Muscle layer of duodenum (tissue), 2 donors: ENCODE results near the gene MEIKIN.

Experiments used
- H3K27ac ChIP-seq: one replicate; pipeline ENCODE4 v1.7.0; 2013; ENCODE audit warnings: mild to moderate bottlenecking, low read length
- H3K27me3 ChIP-seq: one replicate; pipeline ENCODE4 v1.7.0; 2013; ENCODE audit warnings: low read depth, mild to moderate bottlenecking, control low read depth, low read length
- H3K36me3 ChIP-seq, 2 donors: one replicate each; pipeline ENCODE4 v1.7.0; 2013; ENCODE audit warnings: low read length in 2 of 2, control low read depth in 1 of 2, mild to moderate bottlenecking in 1 of 2; ENCODE audit not compliant: insufficient read depth in 2 of 2, control insufficient read depth in 1 of 2
- H3K4me1 ChIP-seq, 2 donors: one replicate each; pipeline ENCODE4 v1.7.0; 2013; ENCODE audit warnings: low read length in 2 of 2, mild to moderate bottlenecking in 2 of 2, control low read depth in 1 of 2, moderate library complexity in 1 of 2; ENCODE audit not compliant: insufficient read depth in 2 of 2, control insufficient read depth in 1 of 2
- H3K4me3 ChIP-seq, 2 donors: one replicate each; pipeline ENCODE4 v1.7.0; 2013; ENCODE audit warnings: low read length in 2 of 2, low read depth in 1 of 2, mild to moderate bottlenecking in 1 of 2
- H3K9me3 ChIP-seq, 2 donors: one replicate each; pipeline ENCODE4 v1.7.0; 2013; ENCODE audit warnings: low read length in 2 of 2, control low read depth in 1 of 2, mild to moderate bottlenecking in 1 of 2; ENCODE audit not compliant: control insufficient read depth in 1 of 2
- donor health status: healthy.

The MEIKIN gene

DNA sequence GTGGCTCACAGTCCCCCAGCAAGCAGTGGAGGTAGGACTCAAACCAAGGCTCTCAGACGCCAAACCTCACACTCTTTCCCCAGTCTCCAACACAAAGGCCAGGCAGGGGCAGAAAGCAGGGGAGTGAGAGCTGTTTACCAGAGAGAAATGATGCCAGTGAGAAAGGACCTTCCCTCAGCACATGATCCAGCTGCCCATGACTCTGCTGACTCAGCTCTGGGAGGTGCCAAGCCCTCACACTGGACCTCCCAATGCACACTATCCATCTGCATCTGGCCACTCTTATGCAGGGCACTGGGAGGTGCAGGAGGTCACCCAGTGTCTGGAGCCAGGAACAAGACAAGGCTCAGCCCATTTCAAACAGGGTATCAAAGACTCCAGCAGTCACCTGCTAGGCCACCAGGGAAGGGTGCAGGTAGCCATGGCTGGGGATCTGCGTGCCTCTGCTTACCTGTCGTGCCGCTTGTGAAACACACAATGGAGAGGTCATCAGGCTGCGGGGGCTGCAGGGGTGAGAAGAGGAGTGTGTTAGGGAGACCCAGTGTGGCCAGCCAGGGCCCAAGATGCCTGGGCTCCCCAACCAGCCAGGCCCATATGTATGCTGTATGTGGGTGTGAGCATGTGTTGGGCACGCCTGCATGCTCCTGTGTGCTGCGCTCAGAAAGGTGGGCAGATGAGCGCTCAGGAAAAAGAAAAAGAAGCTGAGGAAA, 39.6 kb upstream of the MEIKIN start:
- no peaks in the 10 kb centered on the region for H3K36me3 ChIP-seq
- no peaks in the 10 kb centered on the region for H3K27me3 ChIP-seq
- H3K27ac ChIP-seq: no peak overlapping the region
- H3K9me3 ChIP-seq: no peaks in the 10 kb centered on the region
- H3K4me1 ChIP-seq: peaks cover 0 to 10% of the 10 kb centered on the region in 2 donors
- H3K4me3 ChIP-seq: no peak overlapping the region

GRCh38 chr5:131983244-131983771, 37.8 kb upstream of the MEIKIN start:
- H3K36me3 ChIP-seq: no peaks in the 10 kb centered on the region
- no peaks in the 10 kb centered on the region for H3K9me3 ChIP-seq
- H3K27me3 ChIP-seq: no peaks in the 10 kb centered on the region
- H3K4me1 ChIP-seq: peaks cover 0 to 10% of the 10 kb centered on the region in 2 donors
- no peak overlapping the region for H3K4me3 ChIP-seq
- H3K27ac ChIP-seq: no peak overlapping the region

DNA sequence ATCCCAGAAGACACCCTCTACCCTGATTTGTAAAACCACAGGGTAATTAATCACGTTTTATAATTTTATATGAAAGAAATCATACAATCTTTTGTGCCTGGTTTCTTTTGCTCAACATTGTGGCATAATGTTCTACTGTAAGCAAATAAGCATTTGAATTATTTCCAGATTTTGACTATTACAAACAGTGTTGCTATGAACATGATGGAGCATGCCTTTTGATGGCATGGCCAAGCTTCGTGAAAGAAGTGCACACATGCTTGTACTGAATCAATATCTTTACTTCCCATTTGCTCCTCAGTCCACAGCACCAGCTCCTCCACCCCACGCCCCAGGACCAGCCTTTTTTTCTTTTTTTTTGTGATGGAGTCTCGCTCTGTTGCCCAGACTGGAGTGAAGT, 36.1 kb upstream of the MEIKIN start:
- H3K4me3 ChIP-seq: no peak overlapping the region
- no peak overlapping the region for H3K27ac ChIP-seq
- H3K36me3 ChIP-seq: no peaks in the 10 kb centered on the region
- no peaks in the 10 kb centered on the region for H3K9me3 ChIP-seq
- H3K4me1 ChIP-seq: peaks cover 0 to 10% of the 10 kb centered on the region in 2 donors
- no peaks in the 10 kb centered on the region for H3K27me3 ChIP-seq

DNA sequence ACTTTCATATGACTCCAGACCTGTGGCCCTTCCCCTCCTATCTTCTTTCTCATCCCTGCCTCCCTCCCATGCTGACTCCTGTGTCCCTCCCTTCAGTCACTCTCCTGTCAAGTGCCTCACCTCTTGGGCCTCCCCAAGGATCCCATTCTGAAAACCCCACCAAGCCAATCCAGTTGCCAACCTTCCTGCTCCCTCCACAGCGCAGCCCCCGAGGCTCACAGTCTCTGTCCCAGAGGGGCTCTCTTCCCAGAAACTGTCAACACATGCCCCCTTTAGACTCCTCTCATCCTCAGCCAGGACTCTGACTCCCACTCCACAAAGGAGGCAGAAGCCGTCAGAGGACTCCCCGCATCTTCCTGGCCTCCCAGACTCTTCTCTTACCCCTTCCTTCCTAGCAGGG, 35.2 kb upstream of the MEIKIN start:
- Histone ChIP-seq H3K9me3 (no peaks in the 10 kb centered on the region), H3K27me3 (no peaks in the 10 kb centered on the region), H3K4me1 (peaks cover 0 to 10% of the 10 kb centered on the region in 2 donors), H3K36me3 (no peaks in the 10 kb centered on the region), H3K4me3 (no peak overlapping the region), H3K27ac (no peak overlapping the region)

- no peaks in the 10 kb centered on the region for H3K27me3 ChIP-seq
- no peak overlapping the region for H3K27ac ChIP-seq
- peaks cover 0 to 10% of the 10 kb centered on the region in 2 donors for H3K4me1 ChIP-seq
- H3K9me3 ChIP-seq: no peaks in the 10 kb centered on the region
- no peak overlapping the region for H3K4me3 ChIP-seq
- no peaks in the 10 kb centered on the region for H3K36me3 ChIP-seq
Measured at GRCh38 chr5:131979816-131980215, 34.4 kb upstream of the MEIKIN start.

DNA sequence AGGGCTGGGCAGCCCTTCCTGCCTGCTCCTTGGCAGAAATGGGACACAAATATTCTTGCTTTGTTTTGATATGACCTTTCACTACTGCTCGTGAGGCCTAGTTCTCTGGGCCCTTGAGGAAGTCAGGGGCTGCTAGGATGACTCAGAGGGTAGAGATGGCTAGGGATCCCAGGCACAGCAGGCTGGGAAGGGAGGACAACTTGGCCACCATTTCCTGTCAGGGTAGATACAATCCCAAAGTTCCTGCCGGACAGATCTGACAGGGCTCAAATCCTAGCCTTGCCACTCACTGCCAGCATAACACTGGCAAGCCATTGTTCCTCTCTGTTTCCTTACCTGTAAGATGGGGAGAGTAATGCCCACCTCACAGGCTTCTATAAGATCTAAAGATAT, 31.7 kb upstream of the MEIKIN start:
- no peaks in the 10 kb centered on the region for H3K36me3 ChIP-seq
- no peak overlapping the region for H3K27ac ChIP-seq
- no peaks in the 10 kb centered on the region for H3K4me1 ChIP-seq
- no peaks in the 10 kb centered on the region for H3K9me3 ChIP-seq
- no peak overlapping the region for H3K4me3 ChIP-seq
- H3K27me3 ChIP-seq: no peaks in the 10 kb centered on the region

- no peak overlapping the region for H3K4me3 ChIP-seq
- H3K27me3 ChIP-seq: no peaks in the 10 kb centered on the region
- H3K9me3 ChIP-seq: no peaks in the 10 kb centered on the region
- no peaks in the 10 kb centered on the region for H3K36me3 ChIP-seq
- H3K4me1 ChIP-seq: no peaks in the 10 kb centered on the region
- no peak overlapping the region for H3K27ac ChIP-seq
Measured at GRCh38 chr5:131976414-131977211, 31.1 kb upstream of the MEIKIN start.

- Histone ChIP-seq H3K27ac (no peak overlapping the region), H3K4me3 (no peak overlapping the region), H3K4me1 (no peaks in the 10 kb centered on the region), H3K9me3 (no peaks in the 10 kb centered on the region), H3K27me3 (no peaks in the 10 kb centered on the region), H3K36me3 (no peaks in the 10 kb centered on the region)
Measured at GRCh38 chr5:131974956-131975726, 29.7 kb upstream of the MEIKIN start.

GRCh38 chr5:131974622-131974955, 29.1 kb upstream of the MEIKIN start:
- Histone ChIP-seq H3K27ac (no peak overlapping the region), H3K4me1 (no peaks in the 10 kb centered on the region), H3K36me3 (no peaks in the 10 kb centered on the region), H3K27me3 (no peaks in the 10 kb centered on the region), H3K9me3 (no peaks in the 10 kb centered on the region), H3K4me3 (no peak overlapping the region)

- H3K27me3 ChIP-seq: no peaks in the 10 kb centered on the region
- H3K4me3 ChIP-seq: no peak overlapping the region
- H3K4me1 ChIP-seq: no peaks in the 10 kb centered on the region
- no peak overlapping the region for H3K27ac ChIP-seq
- H3K9me3 ChIP-seq: no peaks in the 10 kb centered on the region
- H3K36me3 ChIP-seq: no peaks in the 10 kb centered on the region
Measured at GRCh38 chr5:131974016-131974415, 28.6 kb upstream of the MEIKIN start.

DNA sequence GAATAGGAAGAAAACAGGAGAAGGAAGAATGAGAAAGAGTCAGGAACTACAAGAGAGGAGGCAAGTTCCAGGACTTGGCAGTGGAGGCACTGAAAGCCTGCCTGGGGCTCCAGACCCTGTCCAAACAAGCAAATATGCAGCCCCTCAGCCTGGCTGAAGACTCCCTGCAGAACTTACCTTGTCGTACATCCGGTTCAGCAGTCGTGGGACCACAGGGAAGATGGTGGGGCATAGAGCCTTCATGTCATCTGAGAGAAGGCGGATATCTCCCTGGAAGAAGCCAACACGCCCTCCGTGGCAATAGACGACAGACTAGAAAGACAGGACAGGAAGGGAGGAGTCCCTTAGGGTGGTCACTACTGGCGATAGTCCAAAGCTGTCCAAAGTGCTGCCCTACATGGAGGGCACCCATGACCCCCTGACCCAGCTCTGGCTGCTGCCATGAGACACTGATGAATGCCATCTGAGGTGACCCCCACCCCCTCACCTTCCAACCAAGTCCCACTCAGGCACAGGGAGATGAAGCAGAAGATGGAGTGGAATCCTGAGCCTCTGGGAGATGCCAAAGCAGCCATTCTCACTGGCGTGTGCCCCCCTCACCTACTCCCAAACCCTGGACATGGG, 27.7 kb upstream of the MEIKIN start:
- no peak overlapping the region for H3K4me3 ChIP-seq
- H3K4me1 ChIP-seq: no peaks in the 10 kb centered on the region
- no peak overlapping the region for H3K27ac ChIP-seq

More for the DNA sequence above, 27.7 kb upstream of the MEIKIN start:
- Histone ChIP-seq H3K27me3 (no peaks in the 10 kb centered on the region), H3K9me3 (no peaks in the 10 kb centered on the region), H3K36me3 (no peaks in the 10 kb centered on the region)
